GM23338 (cell line): ENCODE measurements around the gene ELAPOR1. TPM values are rescaled to one million over a fixed set of nuclear protein-coding genes. Genes with fewer than 3 reads are reported as not detected.

ENCODE experiments used
- ATAC-seq: fragments of 200-7000 bp; cut with Tn5 transposase; 3 replicates; pipeline ENCODE4 v1.9.1; 2020
- DNase-seq: peaks from one replicate; pipeline ENCODE4 v3.0.0-alpha.2; 2015; ENCODE audit warnings: low spot score
- H2AFZ ChIP-seq: fragments of 200-600 bp; sonication (generic); 2 replicates; pipeline ENCODE4 v1.8.0; 2016; ENCODE audit warnings: antibody characterized with exemption, mild to moderate bottlenecking, moderate library complexity
- H3F3A ChIP-seq: fragments of 200-600 bp; sonication (generic); replicated peaks from 2 replicates; pipeline ENCODE4 v1.8.0; 2017; ENCODE audit warnings: antibody characterized with exemption, mixed run types, low read depth
- H3K27ac ChIP-seq: fragments of 200-600 bp; sonication (generic); 2 replicates; pipeline ENCODE4 v1.6.1; 2016; ENCODE audit warnings: low read depth
- H3K27me3 ChIP-seq: fragments of 200-600 bp; sonication (generic); 2 replicates; pipeline ENCODE4 v1.8.0; 2016; ENCODE audit warnings: mild to moderate bottlenecking, mixed run types, moderate library complexity; ENCODE audit not compliant: insufficient read depth
- H3K36me3 ChIP-seq: fragments of 200-600 bp; sonication (generic); 2 replicates; pipeline ENCODE4 v1.8.0; 2016; ENCODE audit warnings: mild to moderate bottlenecking; ENCODE audit not compliant: insufficient read depth
- H3K4me1 ChIP-seq: fragments of 200-600 bp; sonication (generic); 2 replicates; pipeline ENCODE4 v1.8.0; 2016; ENCODE audit warnings: mild to moderate bottlenecking, moderate library complexity; ENCODE audit not compliant: insufficient read depth
- H3K4me2 ChIP-seq: fragments of 200-600 bp; sonication (generic); 2 replicates; pipeline ENCODE4 v1.7.1; 2017; ENCODE audit warnings: mixed run types
- H3K4me3 ChIP-seq: fragments of 200-600 bp; sonication (generic); 2 replicates; pipeline ENCODE4 v1.6.1; 2016; ENCODE audit warnings: mixed run types
- H3K79me2 ChIP-seq: fragments of 200-600 bp; sonication (generic); replicated peaks from 2 replicates; pipeline ENCODE4 v1.8.0; 2017; ENCODE audit warnings: mild to moderate bottlenecking; ENCODE audit not compliant: insufficient read depth
- H3K9me2 ChIP-seq: fragments of 200-600 bp; sonication (generic); 2 replicates; pipeline ENCODE4 v1.8.0; 2017; ENCODE audit not compliant: insufficient read depth
- H4K20me1 ChIP-seq: fragments of 200-600 bp; sonication (generic); replicated peaks from 2 replicates; pipeline ENCODE4 v1.8.0; 2017; ENCODE audit warnings: mild to moderate bottlenecking; ENCODE audit not compliant: insufficient read depth
- H3K27ac Mint-ChIP-seq: 2 replicates; pipeline ENCODE4 v1.8.0; 2020; ENCODE audit warnings: inconsistent platforms, mild to moderate bottlenecking, moderate library complexity, mixed read lengths
- H3K27me3 Mint-ChIP-seq: 3 replicates; pipeline ENCODE4 v1.8.0; 2022; ENCODE audit warnings: low read depth, mild to moderate bottlenecking, moderate library complexity, mixed read lengths, inconsistent platforms; ENCODE audit not compliant: insufficient read depth, poor library complexity
- H3K36me3 Mint-ChIP-seq: 3 replicates; pipeline ENCODE4 v1.8.0; 2021; ENCODE audit warnings: low read depth, mild to moderate bottlenecking, inconsistent platforms, moderate library complexity, mixed read lengths
- H3K4me1 Mint-ChIP-seq: 3 replicates; pipeline ENCODE4 v1.8.0; 2020; ENCODE audit warnings: mild to moderate bottlenecking, inconsistent platforms, mixed read lengths
- H3K4me3 Mint-ChIP-seq: 3 replicates; pipeline ENCODE4 v1.8.0; 2021; ENCODE audit warnings: moderate library complexity, mild to moderate bottlenecking, inconsistent platforms, mixed read lengths
- H3K9me3 Mint-ChIP-seq: 3 replicates; pipeline ENCODE4 v1.8.0; 2020; ENCODE audit warnings: moderate library complexity, mild to moderate bottlenecking, inconsistent platforms, mixed read lengths
- CREB1 ChIP-seq: fragments of 250-450 bp; sonication (Bioruptor Pico); IDR thresholded peaks from 2 replicates; pipeline ENCODE4 v1.5.0; 2020; ENCODE audit warnings: low read depth, mild to moderate bottlenecking, moderate library complexity
- CTCF ChIP-seq, 2 experiments: fragments of 200-600 bp in 1 of 2; sonication (generic) in 1 of 2; conservative IDR thresholded peaks; 2 replicates each; pipeline versions ENCODE4 v1.5.1 to v1.6.1; 2016 to 2017; ENCODE audit warnings: antibody characterized with exemption in 2 of 2, low read depth in 2 of 2, mild to moderate bottlenecking in 2 of 2, moderate library complexity in 1 of 2
- EZH2 ChIP-seq: fragments of 200-600 bp; sonication (generic); IDR thresholded peaks from one replicate; pipeline ENCODE4 v1.8.0; 2017; ENCODE audit warnings: antibody characterized with exemption, mild to moderate bottlenecking, low read depth; ENCODE audit not compliant: unreplicated experiment
- JUNB ChIP-seq: IDR thresholded peaks from one replicate; pipeline ENCODE4 v1.6.1; 2016; ENCODE audit warnings: antibody characterized with exemption; ENCODE audit not compliant: unreplicated experiment
- NANOG ChIP-seq: IDR thresholded peaks from 2 replicates; pipeline ENCODE4 v1.6.1; 2016; ENCODE audit warnings: antibody characterized with exemption, borderline replicate concordance
- ZNF114 ChIP-seq: fragments of 250-450 bp; sonication (Bioruptor Pico); IDR thresholded peaks from 2 replicates; pipeline ENCODE4 v1.5.0; 2020; ENCODE audit warnings: mild to moderate bottlenecking, moderate library complexity
- ZNF331 ChIP-seq: fragments of 250-450 bp; sonication (Bioruptor Pico); IDR thresholded peaks from 2 replicates; pipeline ENCODE4 v1.5.0; 2020; ENCODE audit warnings: low read depth, mild to moderate bottlenecking, moderate library complexity
- ZNF462 ChIP-seq: fragments of 250-450 bp; sonication (Bioruptor Pico); IDR thresholded peaks from 2 replicates; pipeline ENCODE4 v1.5.0; 2020; ENCODE audit warnings: mild to moderate bottlenecking, moderate library complexity
- polyA plus RNA-seq: library from polyadenylated mRNA; unstranded; fragments of >200 nt; fragmentation: Nextera tagmentation; extraction: Ambion mirVana; gene quantifications from 2 replicates; pipeline ENCODE4 v1.2.1, GENCODE V29; 2016
- total RNA-seq: library from RNA; depleted of rRNA; stranded (reverse); fragments of >200 nt; shearing (Covaris generic); gene quantifications from 2 replicates; pipeline ENCODE4 v1.2.3, GENCODE V29; 2014

The ELAPOR1 gene
- total and polyA plus RNA-seq, 2 experiments from 2014 or later, result 0.92 to 2.4 TPM

- H3K27me3 Mint-ChIP-seq, result peaks cover 1% of the 10 kb centered on the region
These were observed 20.5 kb downstream of the ELAPOR1 start for GRCh38 chr1:109134423-109134822.

GRCh38 chr1:109135940-109136339 is 22.0 kb downstream of the ELAPOR1 start:
- Histone ChIP-seq H2AFZ (no peak overlapping the region), H3K4me2 (no peak overlapping the region), H3K79me2 (no peaks in the 10 kb centered on the region), H3K4me1 (no peaks in the 10 kb centered on the region), H3K27ac (no peak overlapping the region), H3F3A (no peaks in the 10 kb centered on the region), H3K4me3 (no peak overlapping the region), H3K9me2 (no peaks in the 10 kb centered on the region), H3K36me3 (no peaks in the 10 kb centered on the region), H3K27me3 (no peaks in the 10 kb centered on the region), H4K20me1 (no peaks in the 10 kb centered on the region)
- DNase-seq (no peak), ATAC-seq (no peak)
- no peaks in the 10 kb centered on the region for H3K36me3 Mint-ChIP-seq
- H3K9me3 Mint-ChIP-seq, result no peaks in the 10 kb centered on the region
- no peak overlapping the region for H3K4me3 Mint-ChIP-seq
- H3K27me3 Mint-ChIP-seq, result peaks cover 1% of the 10 kb centered on the region
- H3K4me1 Mint-ChIP-seq, result peaks cover 2% of the 10 kb centered on the region; the same call in 1 of the 3 replicates
- no peak overlapping the region for H3K27ac Mint-ChIP-seq
- TF ChIP-seq CREB1 (CRISPR knock-in tag), result no peak
- TF ChIP-seq ZNF331 (CRISPR knock-in tag), result no peak
- TF ChIP-seq CTCF (conservative IDR thresholded peaks at IDR 0.05; ENCODE audit: low read depth in 2 of 2), result no peak
- no peak for TF ChIP-seq ZNF114 (CRISPR knock-in tag)
- TF ChIP-seq ZNF462 (CRISPR knock-in tag), result no peak

More at GRCh38 chr1:109134423-109134822, 20.5 kb downstream of the ELAPOR1 start:
- H3K9me3 Mint-ChIP-seq, result no peaks in the 10 kb centered on the region
- no peaks in the 10 kb centered on the region for H3K4me1 ChIP-seq
- TF ChIP-seq JUNB (no peak), EZH2 (no peak), CTCF (conservative IDR thresholded peaks at IDR 0.05; ENCODE audit: low read depth in 2 of 2) (no peak), NANOG (no peak)
- H3K79me2 ChIP-seq, result no peaks in the 10 kb centered on the region
- no peak overlapping the region for H3K4me3 Mint-ChIP-seq
- H3K4me2 ChIP-seq, result no peak overlapping the region
- H3K27ac Mint-ChIP-seq, result no peak overlapping the region
- H2AFZ ChIP-seq, result no peak overlapping the region
- no peaks in the 10 kb centered on the region for H3K36me3 ChIP-seq
- no peaks in the 10 kb centered on the region for H4K20me1 ChIP-seq
- H3F3A ChIP-seq, result no peaks in the 10 kb centered on the region
- H3K4me3 ChIP-seq, result no peak overlapping the region
- ATAC-seq, result no peak
- H3K9me2 ChIP-seq, result no peaks in the 10 kb centered on the region
- H3K36me3 Mint-ChIP-seq, result no peaks in the 10 kb centered on the region
- peaks cover 2% of the 10 kb centered on the region; the same call in 1 of the 3 replicates for H3K4me1 Mint-ChIP-seq
- H3K27ac ChIP-seq, result no peak overlapping the region
- no peak for DNase-seq
- H3K27me3 ChIP-seq, result no peaks in the 10 kb centered on the region
